Neural cell (in vitro differentiated cells): ENCODE results near the gene FLYWCH1. TPM values are rescaled to one million over a fixed set of nuclear protein-coding genes. Genes with fewer than 3 reads are reported as not detected.

Experiments used
- H2AFZ ChIP-seq: fragments of 200-600, 300-800 bp; sonication (generic), shearing (Covaris generic); 2 replicates; pipeline ENCODE4 v1.6.0; 2014; ENCODE audit warnings: low read depth, mild to moderate bottlenecking, antibody characterized with exemption, low read length, moderate library complexity
- H3F3A ChIP-seq: fragments of 200-600 bp; shearing (Covaris generic); 2 replicates; pipeline ENCODE4 v1.6.1; 2016; ENCODE audit warnings: mild to moderate bottlenecking, moderate library complexity, mixed read lengths, antibody characterized with exemption, low read length; ENCODE audit not compliant: insufficient read depth, poor library complexity, severe bottlenecking
- H3K27ac ChIP-seq: fragments of 200-600, 300-800 bp; sonication (generic), shearing (Covaris generic); 2 replicates; pipeline ENCODE4 v1.5.1; 2014; ENCODE audit warnings: mild to moderate bottlenecking, low read length, moderate library complexity
- H3K27me3 ChIP-seq: fragments of 300-800, 200-600 bp; sonication (generic), shearing (Covaris generic); 2 replicates; pipeline ENCODE4 v1.6.0; 2014; ENCODE audit warnings: mild to moderate bottlenecking, low read depth, low read length, moderate library complexity; ENCODE audit not compliant: insufficient read depth
- H3K36me3 ChIP-seq: fragments of 300-800, 200-600 bp; sonication (generic), shearing (Covaris generic); 2 replicates; pipeline ENCODE4 v1.5.1; 2014; ENCODE audit warnings: mild to moderate bottlenecking, antibody characterized with exemption, low read length, moderate library complexity; ENCODE audit not compliant: insufficient read depth
- H3K4me2 ChIP-seq: fragments of 300-800, 200-600 bp; sonication (generic), shearing (Covaris generic); 2 replicates; pipeline ENCODE4 v1.6.0; 2014; ENCODE audit warnings: mild to moderate bottlenecking, low read length
- H3K4me3 ChIP-seq: fragments of 300-800, 200-600 bp; sonication (generic), shearing (Covaris generic); 2 replicates; pipeline ENCODE4 v1.5.1; 2014; ENCODE audit warnings: mild to moderate bottlenecking, low read length, moderate library complexity
- H3K79me2 ChIP-seq: fragments of 200-600 bp; shearing (Covaris generic); replicated peaks from 2 replicates; pipeline ENCODE4 v1.6.0; 2014; ENCODE audit warnings: mild to moderate bottlenecking, low read length, moderate library complexity; ENCODE audit not compliant: insufficient read depth
- H3K9ac ChIP-seq: fragments of 300-800, 200-600 bp; sonication (generic), shearing (Covaris generic); 2 replicates; pipeline ENCODE4 v1.6.1; 2016; ENCODE audit warnings: mild to moderate bottlenecking, low read length, mixed read lengths
- H3K9me2 ChIP-seq: fragments of 200-600 bp; shearing (Covaris generic); 2 replicates; pipeline ENCODE4 v1.6.1; 2016; ENCODE audit warnings: mild to moderate bottlenecking, low read length, mixed read lengths; ENCODE audit not compliant: insufficient read depth
- H3K9me3 ChIP-seq: fragments of 200-600, 300-800 bp; sonication (generic), shearing (Covaris generic); 2 replicates; pipeline ENCODE4 v1.6.1; 2016; ENCODE audit warnings: mild to moderate bottlenecking, mixed run types, low read length, moderate library complexity, mixed read lengths
- H4K20me1 ChIP-seq: fragments of 200-600 bp; shearing (Covaris generic); 2 replicates; pipeline ENCODE4 v1.6.1; 2016; ENCODE audit warnings: mild to moderate bottlenecking, mixed run types; ENCODE audit not compliant: insufficient read depth
- EP300 ChIP-seq: fragments of 450-650 bp; conservative IDR thresholded peaks from 2 replicates; pipeline ENCODE4 v1.6.1; 2014; ENCODE audit warnings: antibody characterized with exemption, mild to moderate bottlenecking, moderate library complexity; ENCODE audit not compliant: poor library complexity, severe bottlenecking
- EZH2 ChIP-seq: fragments of 200-600, 300-800 bp; shearing (Covaris generic), sonication (generic); IDR thresholded peaks from 2 replicates; pipeline ENCODE4 v1.6.1; 2014; ENCODE audit warnings: antibody characterized with exemption, low read length, borderline replicate concordance, mild to moderate bottlenecking; ENCODE audit not compliant: insufficient read depth, poor library complexity, severe bottlenecking
- MXI1 ChIP-seq: fragments of 450-650 bp; conservative IDR thresholded peaks from 2 replicates; pipeline ENCODE4 v1.6.1; 2014; ENCODE audit warnings: antibody characterized with exemption, mild to moderate bottlenecking; ENCODE audit not compliant: poor library complexity, severe bottlenecking
- POLR2AphosphoS5 ChIP-seq: IDR thresholded peaks from 2 replicates; pipeline ENCODE4 v1.6.1; 2012
- RAD21 ChIP-seq: fragments of 450-650 bp; conservative IDR thresholded peaks from 2 replicates; pipeline ENCODE4 v1.6.1; 2014; ENCODE audit warnings: antibody characterized with exemption, mild to moderate bottlenecking, moderate library complexity
- SMC3 ChIP-seq: fragments of 450-650 bp; conservative IDR thresholded peaks from 2 replicates; pipeline ENCODE4 v1.6.1; 2014; ENCODE audit warnings: antibody characterized with exemption, mild to moderate bottlenecking, moderate library complexity; ENCODE audit not compliant: poor library complexity
- TAF1 ChIP-seq: IDR thresholded peaks from 2 replicates; pipeline ENCODE4 v1.6.1; 2012; ENCODE audit warnings: low read depth
- polyA plus RNA-seq: library from polyadenylated mRNA; depleted of rRNA; stranded (reverse); fragments of >200 nt; gene quantifications from 2 replicates; pipeline ENCODE4 v1.2.3, GENCODE V29; 2014
- TF ChIP-seq, protein P1 (sequence below): fragments of 450-650 bp; IDR thresholded peaks from 2 replicates; pipeline ENCODE4 v1.5.1; 2014; ENCODE audit warnings: antibody characterized with exemption, mild to moderate bottlenecking, moderate library complexity; ENCODE audit not compliant: poor library complexity, severe bottlenecking
- TF ChIP-seq, protein P2 (sequence below): IDR thresholded peaks from 2 replicates; pipeline ENCODE4 v1.6.1; 2012; ENCODE audit warnings: borderline replicate concordance

Gene FLYWCH1
- polyA plus RNA-seq, 1 donor from 2014 or later = 33.0 TPM

DNA sequence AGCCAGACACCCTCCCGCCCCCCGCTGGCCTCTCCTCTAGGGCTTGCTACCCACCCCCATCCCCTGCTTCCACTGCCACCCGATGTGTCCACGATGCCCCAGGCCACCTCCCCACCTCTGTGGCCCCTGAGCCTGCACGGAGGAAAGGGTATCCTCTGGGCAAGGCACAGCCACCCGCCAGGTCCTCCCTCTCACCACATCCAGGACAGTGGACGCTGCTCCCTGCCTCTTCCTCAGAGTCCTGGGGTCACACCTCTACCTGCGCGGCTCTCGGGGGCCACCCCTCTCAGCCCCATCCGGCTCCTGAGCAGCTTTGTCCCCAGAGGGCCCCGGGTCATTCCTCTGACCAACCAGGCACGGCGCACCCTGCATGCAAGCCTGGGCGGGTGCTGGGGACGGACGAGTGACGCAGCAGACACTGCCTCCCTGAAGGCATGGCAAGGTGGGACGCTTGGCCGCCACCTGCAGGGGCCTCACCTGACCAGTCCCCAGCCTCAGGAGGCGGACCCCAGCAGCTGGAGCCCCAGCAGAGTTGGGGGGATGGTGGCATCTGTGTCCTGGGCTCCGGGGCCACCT is 24.8 kb downstream of the FLYWCH1 start:
- H3K27me3 ChIP-seq = no peaks in the 10 kb centered on the region
- H3K4me2 ChIP-seq = no peak overlapping the region
- H3K36me3 ChIP-seq = no peaks in the 10 kb centered on the region
- TF ChIP-seq MXI1 (no peak), RAD21 (no peak), POLR2AphosphoS5 (no peak)
- TF ChIP-seq, protein P1, sequence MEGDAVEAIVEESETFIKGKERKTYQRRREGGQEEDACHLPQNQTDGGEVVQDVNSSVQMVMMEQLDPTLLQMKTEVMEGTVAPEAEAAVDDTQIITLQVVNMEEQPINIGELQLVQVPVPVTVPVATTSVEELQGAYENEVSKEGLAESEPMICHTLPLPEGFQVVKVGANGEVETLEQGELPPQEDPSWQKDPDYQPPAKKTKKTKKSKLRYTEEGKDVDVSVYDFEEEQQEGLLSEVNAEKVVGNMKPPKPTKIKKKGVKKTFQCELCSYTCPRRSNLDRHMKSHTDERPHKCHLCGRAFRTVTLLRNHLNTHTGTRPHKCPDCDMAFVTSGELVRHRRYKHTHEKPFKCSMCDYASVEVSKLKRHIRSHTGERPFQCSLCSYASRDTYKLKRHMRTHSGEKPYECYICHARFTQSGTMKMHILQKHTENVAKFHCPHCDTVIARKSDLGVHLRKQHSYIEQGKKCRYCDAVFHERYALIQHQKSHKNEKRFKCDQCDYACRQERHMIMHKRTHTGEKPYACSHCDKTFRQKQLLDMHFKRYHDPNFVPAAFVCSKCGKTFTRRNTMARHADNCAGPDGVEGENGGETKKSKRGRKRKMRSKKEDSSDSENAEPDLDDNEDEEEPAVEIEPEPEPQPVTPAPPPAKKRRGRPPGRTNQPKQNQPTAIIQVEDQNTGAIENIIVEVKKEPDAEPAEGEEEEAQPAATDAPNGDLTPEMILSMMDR = no peak
- H3F3A ChIP-seq = no peaks in the 10 kb centered on the region
- H3K4me3 ChIP-seq = no peak overlapping the region
- no peak overlapping the region for H3K9ac ChIP-seq
- H2AFZ ChIP-seq = no peak overlapping the region
- H3K9me3 ChIP-seq = no peaks in the 10 kb centered on the region
- no peaks in the 10 kb centered on the region for H3K79me2 ChIP-seq
- no peak overlapping the region for H3K27ac ChIP-seq
- H4K20me1 ChIP-seq = no peaks in the 10 kb centered on the region
- H3K9me2 ChIP-seq = no peaks in the 10 kb centered on the region

DNA sequence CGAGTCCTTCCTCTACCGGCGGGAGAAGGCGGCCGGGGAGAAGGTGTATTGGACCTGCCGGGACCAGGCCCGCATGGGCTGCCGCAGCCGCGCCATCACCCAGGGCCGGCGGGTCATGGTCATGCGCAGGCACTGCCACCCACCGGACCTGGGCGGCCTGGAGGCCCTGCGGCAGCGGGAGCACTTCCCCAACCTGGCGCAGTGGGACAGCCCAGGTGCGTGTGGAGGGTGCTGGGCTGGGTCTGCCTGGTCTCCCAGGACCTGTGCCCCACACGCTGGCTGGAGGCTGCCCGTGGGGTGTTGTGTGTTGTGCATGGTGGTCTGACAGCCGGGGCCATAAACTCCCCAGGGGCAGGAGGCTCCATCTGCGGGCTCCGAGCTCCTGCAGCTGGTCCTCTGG is 25.4 kb downstream of the FLYWCH1 start:
- Histone ChIP-seq H3K27ac (no peak overlapping the region), H2AFZ (no peak overlapping the region), H3F3A (no peaks in the 10 kb centered on the region), H3K9me2 (no peaks in the 10 kb centered on the region), H4K20me1 (no peaks in the 10 kb centered on the region), H3K9me3 (no peaks in the 10 kb centered on the region), H3K36me3 (no peaks in the 10 kb centered on the region), H3K4me3 (no peak overlapping the region), H3K27me3 (no peaks in the 10 kb centered on the region), H3K9ac (no peak overlapping the region), H3K4me2 (no peak overlapping the region), H3K79me2 (no peaks in the 10 kb centered on the region)
- TF ChIP-seq MXI1 (no peak), POLR2AphosphoS5 (no peak), EP300 (no peak)
- TF ChIP-seq, protein P2, sequence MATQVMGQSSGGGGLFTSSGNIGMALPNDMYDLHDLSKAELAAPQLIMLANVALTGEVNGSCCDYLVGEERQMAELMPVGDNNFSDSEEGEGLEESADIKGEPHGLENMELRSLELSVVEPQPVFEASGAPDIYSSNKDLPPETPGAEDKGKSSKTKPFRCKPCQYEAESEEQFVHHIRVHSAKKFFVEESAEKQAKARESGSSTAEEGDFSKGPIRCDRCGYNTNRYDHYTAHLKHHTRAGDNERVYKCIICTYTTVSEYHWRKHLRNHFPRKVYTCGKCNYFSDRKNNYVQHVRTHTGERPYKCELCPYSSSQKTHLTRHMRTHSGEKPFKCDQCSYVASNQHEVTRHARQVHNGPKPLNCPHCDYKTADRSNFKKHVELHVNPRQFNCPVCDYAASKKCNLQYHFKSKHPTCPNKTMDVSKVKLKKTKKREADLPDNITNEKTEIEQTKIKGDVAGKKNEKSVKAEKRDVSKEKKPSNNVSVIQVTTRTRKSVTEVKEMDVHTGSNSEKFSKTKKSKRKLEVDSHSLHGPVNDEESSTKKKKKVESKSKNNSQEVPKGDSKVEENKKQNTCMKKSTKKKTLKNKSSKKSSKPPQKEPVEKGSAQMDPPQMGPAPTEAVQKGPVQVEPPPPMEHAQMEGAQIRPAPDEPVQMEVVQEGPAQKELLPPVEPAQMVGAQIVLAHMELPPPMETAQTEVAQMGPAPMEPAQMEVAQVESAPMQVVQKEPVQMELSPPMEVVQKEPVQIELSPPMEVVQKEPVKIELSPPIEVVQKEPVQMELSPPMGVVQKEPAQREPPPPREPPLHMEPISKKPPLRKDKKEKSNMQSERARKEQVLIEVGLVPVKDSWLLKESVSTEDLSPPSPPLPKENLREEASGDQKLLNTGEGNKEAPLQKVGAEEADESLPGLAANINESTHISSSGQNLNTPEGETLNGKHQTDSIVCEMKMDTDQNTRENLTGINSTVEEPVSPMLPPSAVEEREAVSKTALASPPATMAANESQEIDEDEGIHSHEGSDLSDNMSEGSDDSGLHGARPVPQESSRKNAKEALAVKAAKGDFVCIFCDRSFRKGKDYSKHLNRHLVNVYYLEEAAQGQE = no peak

DNA sequence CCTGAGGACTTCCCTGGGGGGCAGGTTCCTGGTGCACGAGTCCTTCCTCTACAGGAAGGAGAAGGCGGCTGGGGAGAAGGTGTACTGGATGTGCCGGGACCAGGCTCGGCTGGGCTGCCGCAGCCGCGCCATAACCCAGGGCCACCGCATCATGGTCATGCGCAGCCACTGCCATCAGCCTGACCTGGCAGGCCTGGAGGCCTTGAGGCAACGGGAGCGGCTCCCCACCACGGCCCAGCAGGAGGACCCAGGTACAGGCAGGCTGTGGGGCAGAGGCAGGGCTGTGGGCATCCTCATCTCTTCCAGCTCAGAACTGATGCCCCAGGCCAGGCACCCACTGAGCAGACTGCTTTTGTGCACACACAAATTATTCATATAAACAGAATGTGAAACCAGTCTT is 26.5 kb downstream of the FLYWCH1 start:
- no peaks in the 10 kb centered on the region for H3K36me3 ChIP-seq
- TF ChIP-seq POLR2AphosphoS5 = no peak
- no peak for TF ChIP-seq EZH2
- TF ChIP-seq, protein P2 = no peak
- TF ChIP-seq SMC3 = no peak
- TF ChIP-seq EP300 = no peak
- TF ChIP-seq MXI1 = no peak
- TF ChIP-seq, protein P1 = no peak
- no peak for TF ChIP-seq TAF1
- TF ChIP-seq RAD21 = no peak
- H3K4me2 ChIP-seq = no peak overlapping the region
- no peaks in the 10 kb centered on the region for H3K9me3 ChIP-seq
- H3K27ac ChIP-seq = no peak overlapping the region
- H3K79me2 ChIP-seq = no peaks in the 10 kb centered on the region
- no peak overlapping the region for H3K4me3 ChIP-seq
- no peaks in the 10 kb centered on the region for H4K20me1 ChIP-seq
- H2AFZ ChIP-seq = no peak overlapping the region
- no peaks in the 10 kb centered on the region for H3F3A ChIP-seq
- no peaks in the 10 kb centered on the region for H3K27me3 ChIP-seq
- H3K9me2 ChIP-seq = no peaks in the 10 kb centered on the region
- H3K9ac ChIP-seq = no peak overlapping the region
